Upper lobe of left lung (tissue), 6 donors: Measurements from ENCODE around the gene FAM177A1. TPM values are rescaled to one million over a fixed set of nuclear protein-coding genes. Genes with fewer than 3 reads are reported as not detected.

ENCODE experiments used
- ATAC-seq, 2 donors: fragments of 200-7000 bp; cut with Tn5 transposase; one replicate each; pipeline ENCODE4 v1.9.1; 2022; ENCODE audit warnings: mild to moderate bottlenecking in 2 of 2, moderate library complexity in 2 of 2; ENCODE audit not compliant: low FRiP score in 2 of 2
- DNase-seq, 2 donors: peaks; one replicate each; pipeline ENCODE4 v3.0.0-alpha.2; 2019 to 2020
- H3K27ac ChIP-seq, 4 donors: fragments of 200-600 bp; sonication (generic); one replicate each; pipeline ENCODE4 v1.5.1; 2016 to 2019
- H3K27me3 ChIP-seq, 4 donors: fragments of 200-600 bp; sonication (generic); one replicate each; pipeline ENCODE4 v1.5.1; 2017 to 2019
- H3K36me3 ChIP-seq, 4 donors: fragments of 200-600 bp; sonication (generic); one replicate each; pipeline ENCODE4 v1.5.1; 2016 to 2019
- H3K4me1 ChIP-seq, 4 donors: fragments of 200-600 bp; sonication (generic); one replicate each; pipeline ENCODE4 v1.5.1; 2018 to 2019
- H3K4me3 ChIP-seq, 4 donors: fragments of 200-600 bp; sonication (generic); one replicate each; pipeline ENCODE4 v1.5.1; 2017 to 2019; ENCODE audit warnings: mild to moderate bottlenecking in 2 of 4, moderate library complexity in 1 of 4
- H3K9me3 ChIP-seq, 4 donors: fragments of 200-600 bp; sonication (generic); one replicate each; pipeline ENCODE4 v1.5.1; 2018 to 2019
- EP300 ChIP-seq, 4 donors: sonication (generic); formaldehyde crosslinking; IDR thresholded peaks; one replicate each; pipeline ENCODE4 v1.5.1; 2017; ENCODE audit warnings: antibody characterized with exemption in 4 of 4, control low read depth in 2 of 4
- POLR2A ChIP-seq, 4 donors: fragments of 450-650 bp; IDR thresholded peaks; one replicate each; pipeline ENCODE4 v1.5.1; 2016 to 2017; ENCODE audit warnings: antibody characterized with exemption in 4 of 4, mild to moderate bottlenecking in 2 of 4
- POLR2AphosphoS5 ChIP-seq, 2 donors: sonication (generic); formaldehyde crosslinking; IDR thresholded peaks; one replicate each; pipeline ENCODE4 v1.5.1; 2017; ENCODE audit warnings: antibody characterized with exemption in 2 of 2
- WGBS, 2 donors: methylation state at CpG; one replicate each; pipeline ENCODE4 v1.1.5; 2017 to 2018; 5-methylcytosine and 5-hydroxymethylcytosine counted together
- total RNA-seq, 6 donors: library from RNA; depleted of rRNA in 4 of 6; stranded (reverse); fragments of >200 nt in 4 of 6; gene quantifications; one replicate each; pipeline versions ENCODE4 v1.1.0 to v1.2.1, GENCODE V29; 2016 to 2021
- TF ChIP-seq, protein P1 (sequence below), 6 experiments: fragments of 450-650 bp in 4 of 6; fragments of 200-600 bp in 2 of 6; sonication (generic) in 2 of 6; IDR thresholded peaks; one replicate each; pipeline ENCODE4 v1.5.1; 2016 to 2019; ENCODE audit warnings: antibody characterized with exemption in 6 of 6
- donor health status: DM: no; HTN: no; CAD: no; lungs with moderate emphysema.
- donor health status: DM: no; HTN: yes; CAD: no; lungs with severe emphysema.

The FAM177A1 gene
- total RNA-seq, 6 donors from 2014 or later, result 88.5 to 221 (median 116) TPM

GRCh38 chr14:35004839-35005238, 41.2 kb upstream of the FAM177A1 start:
- WGBS, 2 donors, result 94 to 100% methylated on average over 1 of the region's 1 CpG
- Histone ChIP-seq H3K4me1 (no peaks in the 10 kb centered on the region), H3K9me3 (no peaks in the 10 kb centered on the region), H3K4me3 (no peak overlapping the region), H3K27me3 (no peaks in the 10 kb centered on the region), H3K36me3 (peaks cover 8 to 73% (median 25%) of the 10 kb centered on the region in 4 donors), H3K27ac (no peak overlapping the region)
- DNase-seq (no peak), ATAC-seq (no peak)
- TF ChIP-seq POLR2AphosphoS5 (IDR thresholded peaks at IDR 0.05) (no peak), POLR2A (IDR thresholded peaks at IDR 0.05) (no peak), EP300 (IDR thresholded peaks at IDR 0.05) (no peak)
- TF ChIP-seq, protein P1, sequence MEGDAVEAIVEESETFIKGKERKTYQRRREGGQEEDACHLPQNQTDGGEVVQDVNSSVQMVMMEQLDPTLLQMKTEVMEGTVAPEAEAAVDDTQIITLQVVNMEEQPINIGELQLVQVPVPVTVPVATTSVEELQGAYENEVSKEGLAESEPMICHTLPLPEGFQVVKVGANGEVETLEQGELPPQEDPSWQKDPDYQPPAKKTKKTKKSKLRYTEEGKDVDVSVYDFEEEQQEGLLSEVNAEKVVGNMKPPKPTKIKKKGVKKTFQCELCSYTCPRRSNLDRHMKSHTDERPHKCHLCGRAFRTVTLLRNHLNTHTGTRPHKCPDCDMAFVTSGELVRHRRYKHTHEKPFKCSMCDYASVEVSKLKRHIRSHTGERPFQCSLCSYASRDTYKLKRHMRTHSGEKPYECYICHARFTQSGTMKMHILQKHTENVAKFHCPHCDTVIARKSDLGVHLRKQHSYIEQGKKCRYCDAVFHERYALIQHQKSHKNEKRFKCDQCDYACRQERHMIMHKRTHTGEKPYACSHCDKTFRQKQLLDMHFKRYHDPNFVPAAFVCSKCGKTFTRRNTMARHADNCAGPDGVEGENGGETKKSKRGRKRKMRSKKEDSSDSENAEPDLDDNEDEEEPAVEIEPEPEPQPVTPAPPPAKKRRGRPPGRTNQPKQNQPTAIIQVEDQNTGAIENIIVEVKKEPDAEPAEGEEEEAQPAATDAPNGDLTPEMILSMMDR (IDR thresholded peaks at IDR 0.05), result no peak

GRCh38 chr14:35016568-35016967, 29.5 kb upstream of the FAM177A1 start:
- TF ChIP-seq EP300 (IDR thresholded peaks at IDR 0.05) (no peak), POLR2AphosphoS5 (IDR thresholded peaks at IDR 0.05) (no peak), POLR2A (IDR thresholded peaks at IDR 0.05) (no peak)
- TF ChIP-seq, protein P1 (IDR thresholded peaks at IDR 0.05), result no peak
- DNase-seq, result no peak
- ATAC-seq, result no peak
- Histone ChIP-seq H3K4me1 (no peaks in the 10 kb centered on the region), H3K9me3 (no peaks in the 10 kb centered on the region), H3K36me3 (peaks cover 9 to 99% (median 43%) of the 10 kb centered on the region in 4 donors), H3K4me3 (no peak overlapping the region), H3K27me3 (no peaks in the 10 kb centered on the region), H3K27ac (no peak overlapping the region)
- 100% methylated on average over 1 of the region's 1 CpG; no CpG with 5 or more reads in 1 of the 2 donors for WGBS, 2 donors

DNA sequence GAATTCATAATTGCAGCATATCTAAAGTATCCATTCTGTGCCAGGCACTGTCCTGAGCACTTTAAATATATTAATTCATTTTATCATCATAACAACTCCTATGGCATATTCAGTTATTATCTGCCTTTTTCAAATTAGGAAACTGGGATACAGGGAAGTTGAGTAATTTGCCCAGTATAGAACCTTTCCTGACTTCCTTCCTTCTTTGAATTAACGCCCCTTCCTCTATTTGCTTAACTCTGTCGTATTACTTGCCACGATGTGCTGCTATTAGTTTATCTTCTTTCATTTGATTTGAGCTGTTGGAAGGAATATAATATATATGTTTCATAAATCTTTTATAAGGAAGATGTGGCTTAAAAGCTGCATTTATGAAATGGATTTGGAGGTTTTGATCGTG, 25.4 kb upstream of the FAM177A1 start:
- DNase-seq (no peak), ATAC-seq (no peak)
- Histone ChIP-seq H3K27ac (no peak overlapping the region), H3K9me3 (no peaks in the 10 kb centered on the region), H3K27me3 (no peaks in the 10 kb centered on the region), H3K4me1 (no peaks in the 10 kb centered on the region), H3K36me3 (peaks cover under 1 to 91% (median 44%) of the 10 kb centered on the region in 4 donors), H3K4me3 (no peak overlapping the region)
- TF ChIP-seq EP300 (IDR thresholded peaks at IDR 0.05), result no peak
- TF ChIP-seq, protein P1 (IDR thresholded peaks at IDR 0.05), result no peak
- no peak for TF ChIP-seq POLR2A (IDR thresholded peaks at IDR 0.05)
- no peak for TF ChIP-seq POLR2AphosphoS5 (IDR thresholded peaks at IDR 0.05)
- WGBS, 2 donors, result 57 to 80% methylated on average over 4 of the region's 4 CpGs

GRCh38 chr14:35028435-35028834, 17.6 kb upstream of the FAM177A1 start:
- Histone ChIP-seq H3K27ac (no peak overlapping the region), H3K9me3 (no peaks in the 10 kb centered on the region), H3K27me3 (no peaks in the 10 kb centered on the region), H3K4me1 (no peaks in the 10 kb centered on the region), H3K36me3 (peaks cover 17 to 92% (median 48%) of the 10 kb centered on the region in 4 donors), H3K4me3 (no peak overlapping the region)
- ATAC-seq, result no peak
- 92 to 95% methylated on average over 2 of the region's 2 CpGs for WGBS, 2 donors
- TF ChIP-seq POLR2A (IDR thresholded peaks at IDR 0.05) (no peak), POLR2AphosphoS5 (IDR thresholded peaks at IDR 0.05) (no peak), EP300 (IDR thresholded peaks at IDR 0.05) (no peak)
- TF ChIP-seq, protein P1 (IDR thresholded peaks at IDR 0.05), result no peak
- no peak for DNase-seq

- Histone ChIP-seq H3K9me3 (peaks cover 0 to 16% (median 14%) of the 10 kb centered on the region in 4 donors), H3K4me1 (no peaks in the 10 kb centered on the region), H3K36me3 (peaks cover 13 to 59% (median 32%) of the 10 kb centered on the region in 4 donors), H3K4me3 (no peak overlapping the region), H3K27me3 (no peaks in the 10 kb centered on the region), H3K27ac (no peak overlapping the region)
- 100% methylated on average over 2 of the region's 2 CpGs for WGBS, 2 donors
- TF ChIP-seq, protein P1 (IDR thresholded peaks at IDR 0.05), result no peak
- TF ChIP-seq POLR2A (IDR thresholded peaks at IDR 0.05) (no peak), POLR2AphosphoS5 (IDR thresholded peaks at IDR 0.05) (no peak), EP300 (IDR thresholded peaks at IDR 0.05) (no peak)
- ATAC-seq (no peak), DNase-seq (no peak)
Measured at GRCh38 chr14:35032562-35032961, 13.5 kb upstream of the FAM177A1 start.
